Stimulated activated CD4-positive, alpha-beta T cell treated with anti-CD3 and anti-CD28 coated beads, Interleukin-1b, Interleukin-23, amount 100 ng/mL, for 1 hour (primary cell): ENCODE measurements around the gene CENATAC.
"Not testable (repeated sequence)": the region's sequence is repeated elsewhere in the genome, so short reads cannot be mapped to it uniquely, and the experiment has no call there.

Experiments
- DNase-seq, 2 donors: peaks; one replicate each; pipeline ENCODE4 v3.0.0-alpha.2; 2020; ENCODE audit warnings: low read depth in 2 of 2

CENATAC gene, protein sequence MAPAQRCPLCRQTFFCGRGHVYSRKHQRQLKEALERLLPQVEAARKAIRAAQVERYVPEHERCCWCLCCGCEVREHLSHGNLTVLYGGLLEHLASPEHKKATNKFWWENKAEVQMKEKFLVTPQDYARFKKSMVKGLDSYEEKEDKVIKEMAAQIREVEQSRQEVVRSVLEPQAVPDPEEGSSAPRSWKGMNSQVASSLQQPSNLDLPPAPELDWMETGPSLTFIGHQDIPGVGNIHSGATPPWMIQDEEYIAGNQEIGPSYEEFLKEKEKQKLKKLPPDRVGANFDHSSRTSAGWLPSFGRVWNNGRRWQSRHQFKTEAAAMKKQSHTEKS

DNA sequence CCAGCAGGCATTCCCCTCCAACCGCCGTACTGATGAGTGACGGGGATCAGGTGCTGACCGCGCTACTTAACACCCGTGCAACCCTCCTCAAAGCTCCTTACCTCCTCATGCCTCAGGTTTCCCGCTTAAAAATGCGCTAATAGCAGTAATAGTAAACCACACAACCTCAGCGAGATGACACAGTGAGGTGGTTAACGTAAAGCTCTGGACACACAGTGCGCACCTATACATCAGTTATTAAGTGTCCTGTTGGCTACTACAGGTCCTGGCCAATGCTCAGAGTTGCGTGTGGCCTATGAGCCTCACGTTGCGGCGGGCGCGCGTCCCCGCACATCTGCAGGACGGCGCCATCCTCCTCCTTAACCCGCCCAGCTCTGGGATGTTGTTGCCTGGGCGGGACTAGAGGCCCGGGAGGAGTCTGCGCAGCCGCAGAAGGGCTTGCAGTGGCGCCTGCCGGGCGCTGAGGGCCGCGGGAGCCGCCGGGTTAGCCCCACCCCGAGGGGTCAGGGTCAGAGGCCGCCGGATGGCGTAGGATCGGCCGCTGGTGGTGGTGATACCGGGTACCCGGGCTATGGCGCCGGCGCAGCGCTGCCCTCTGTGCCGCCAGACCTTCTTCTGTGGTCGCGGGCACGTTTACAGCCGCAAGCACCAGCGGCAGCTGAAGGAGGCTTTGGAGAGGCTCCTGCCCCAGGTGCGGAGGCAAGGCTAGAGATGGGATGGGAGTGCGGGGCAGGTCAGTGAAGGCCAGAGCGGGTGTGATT is at the start of gene CENATAC:
Gene CENATAC, plus strand, starts transcription at position 512 of the 761 bp plus-strand sequence. Its CDS starts 60 bp downstream, at position 572.
- peak; percentile 86 to 89 for DNase-seq

DNA sequence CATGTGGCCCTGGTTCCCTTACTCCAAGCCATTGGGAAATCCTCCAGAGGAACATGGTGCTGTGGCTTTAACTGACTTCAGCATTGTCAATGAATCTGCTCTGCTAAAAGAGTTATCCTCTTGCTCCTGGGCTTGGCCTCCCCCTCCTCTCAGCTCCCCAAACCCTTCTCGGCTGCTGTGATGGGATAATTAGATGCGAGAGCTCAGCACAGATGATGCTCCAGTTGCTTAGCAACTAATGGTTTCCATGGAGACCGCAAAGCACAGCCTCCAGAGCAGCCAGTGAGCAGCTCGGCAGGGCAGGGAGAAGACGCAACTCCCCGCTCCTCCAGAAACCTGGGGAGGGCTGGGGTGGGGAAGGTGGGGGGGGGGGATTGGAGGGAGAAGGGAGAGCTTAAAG is 44.7 kb upstream of the CENATAC start:
- no peak for DNase-seq

DNA sequence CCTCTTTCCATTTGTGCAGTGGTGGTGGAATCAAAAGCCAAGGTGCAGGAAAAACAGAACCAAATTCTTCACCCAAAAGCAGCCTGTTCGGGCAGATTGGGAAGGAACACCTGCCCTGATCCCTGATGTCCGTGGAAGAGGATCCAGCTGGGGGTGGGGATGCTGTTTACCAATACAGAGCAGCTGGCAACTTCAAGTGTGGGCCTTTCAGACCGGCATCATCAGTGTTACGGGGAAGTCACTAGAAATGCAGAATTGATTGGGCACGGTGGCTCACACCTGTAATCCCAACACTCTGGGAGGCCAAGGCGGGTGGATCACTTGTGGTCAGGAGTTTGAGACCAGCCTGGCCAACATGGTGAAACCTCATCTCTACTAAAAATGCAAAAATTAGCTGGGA is 44.0 kb upstream of the CENATAC start:
- DNase-seq: not testable (repeated sequence)

DNA sequence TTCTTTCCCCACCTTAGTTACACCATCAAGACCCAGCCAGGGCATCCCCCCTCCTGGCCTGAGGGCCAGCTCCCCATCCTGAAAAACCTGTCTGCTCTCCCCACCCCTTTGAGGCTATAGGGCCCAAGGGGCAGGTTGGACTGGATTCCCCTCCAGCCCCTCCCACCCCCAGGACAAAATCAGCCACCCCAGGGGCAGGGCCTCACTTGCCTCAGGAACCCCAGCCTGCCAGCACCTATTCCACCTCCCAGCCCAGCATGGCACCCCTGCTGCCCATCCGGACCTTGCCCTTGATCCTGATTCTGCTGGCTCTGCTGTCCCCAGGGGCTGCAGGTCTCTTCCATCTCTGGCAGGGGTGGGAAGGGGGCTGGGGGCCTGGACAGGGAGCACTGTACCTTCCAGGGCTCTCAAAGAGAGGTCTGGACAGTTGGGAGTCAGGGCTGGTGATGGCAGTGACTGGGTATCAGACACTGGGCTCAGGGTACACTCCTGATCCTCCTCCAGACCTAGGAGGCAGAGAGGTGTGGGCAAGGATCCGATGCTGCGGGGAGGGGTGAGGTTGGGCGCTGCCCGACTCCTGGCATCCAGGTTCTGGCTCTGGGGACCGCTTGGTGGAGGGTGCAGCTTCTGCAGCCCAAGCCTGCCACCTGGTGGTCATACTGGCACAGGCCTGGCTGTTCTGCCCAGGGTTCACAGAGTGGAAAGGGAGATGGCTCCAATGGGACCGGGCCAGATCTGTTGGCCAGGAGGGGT is 41.7 kb upstream of the CENATAC start, which contains the start of gene UPK2:
Gene UPK2, plus strand, starts transcription at position 205 of the 753 bp plus-strand sequence. Its CDS starts 53 bp downstream, at position 258.
- peak; percentile 78 to 86 for DNase-seq

DNA sequence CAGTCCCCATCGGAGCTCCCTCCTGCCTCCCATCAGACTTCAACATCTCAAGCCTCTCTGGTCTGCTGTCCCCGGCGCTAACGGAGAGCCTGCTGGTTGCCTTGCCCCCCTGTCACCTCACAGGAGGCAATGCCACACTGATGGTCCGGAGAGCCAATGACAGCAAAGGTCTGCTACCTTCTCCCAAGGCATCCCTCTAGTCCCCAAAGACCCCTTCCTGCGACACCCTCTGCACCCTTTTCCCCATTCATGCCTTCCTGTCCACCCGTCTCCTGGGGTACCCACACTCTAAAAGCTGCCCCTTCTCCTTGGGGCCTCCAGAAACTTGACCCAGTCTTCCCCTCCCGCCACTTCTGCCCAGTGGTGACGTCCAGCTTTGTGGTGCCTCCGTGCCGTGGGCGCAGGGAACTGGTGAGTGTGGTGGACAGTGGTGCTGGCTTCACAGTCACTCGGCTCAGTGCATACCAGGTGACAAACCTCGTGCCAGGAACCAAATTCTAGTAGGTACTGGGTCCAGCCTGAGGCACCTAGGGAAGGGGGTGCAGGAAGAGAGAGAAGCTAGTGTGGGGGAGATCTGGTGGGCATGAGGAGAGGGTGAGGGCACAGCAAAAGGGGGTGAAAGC is 41.0 kb upstream of the CENATAC start:
- DNase-seq: no peak

DNA sequence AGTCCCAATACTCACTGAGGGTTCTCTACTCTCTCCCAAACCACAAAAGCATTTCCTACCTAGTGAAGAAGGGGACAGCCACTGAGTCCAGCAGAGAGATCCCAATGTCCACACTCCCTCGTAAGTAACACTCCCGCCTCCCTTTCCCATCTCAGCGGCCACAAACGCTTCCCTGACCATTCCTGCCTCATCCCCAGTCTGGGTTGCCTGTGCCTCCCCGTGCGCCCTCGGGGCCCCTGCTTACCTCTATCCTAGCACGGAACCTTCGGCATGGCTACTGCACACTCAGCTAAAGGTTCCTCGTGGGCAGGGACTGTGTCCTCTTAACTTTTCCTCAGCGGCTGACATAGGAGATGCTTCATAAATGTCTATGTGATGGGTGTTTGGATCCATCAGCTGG is 40.4 kb upstream of the CENATAC start:
- no peak for DNase-seq

DNA sequence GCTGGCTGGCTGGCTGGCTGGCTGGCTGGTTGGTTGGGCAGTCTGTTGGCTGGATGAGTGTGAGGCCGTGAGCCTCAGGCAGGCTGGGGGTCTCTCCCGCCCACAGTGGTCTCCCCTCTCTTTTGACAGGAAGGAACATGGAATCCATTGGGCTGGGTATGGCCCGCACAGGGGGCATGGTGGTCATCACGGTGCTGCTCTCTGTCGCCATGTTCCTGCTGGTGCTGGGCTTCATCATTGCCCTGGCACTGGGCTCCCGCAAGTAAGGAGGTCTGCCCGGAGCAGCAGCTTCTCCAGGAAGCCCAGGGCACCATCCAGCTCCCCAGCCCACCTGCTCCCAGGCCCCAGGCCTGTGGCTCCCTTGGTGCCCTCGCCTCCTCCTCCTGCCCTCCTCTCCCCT is 40.0 kb upstream of the CENATAC start:
- no peak for DNase-seq

DNA sequence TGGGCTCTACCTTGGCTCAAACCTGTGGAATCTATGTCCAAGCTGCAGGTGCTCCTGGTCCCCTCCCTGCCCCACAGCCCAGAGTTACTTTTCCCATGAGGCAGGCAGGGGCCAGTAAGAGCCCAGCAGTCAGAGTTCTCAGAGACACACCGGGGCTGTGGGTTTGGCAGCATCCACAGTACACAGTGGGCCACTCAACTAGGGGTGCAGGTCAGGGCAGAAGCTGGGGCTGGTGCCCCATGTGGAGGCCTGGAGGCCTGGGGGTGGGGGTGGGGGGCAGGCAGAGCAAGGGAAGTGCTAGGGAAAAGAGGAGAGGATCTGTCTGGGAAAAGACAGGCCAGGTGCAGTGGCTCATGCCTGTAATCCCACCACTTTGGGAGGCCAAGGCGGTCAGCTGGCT is 39.4 kb upstream of the CENATAC start:
- DNase-seq: no peak

DNA sequence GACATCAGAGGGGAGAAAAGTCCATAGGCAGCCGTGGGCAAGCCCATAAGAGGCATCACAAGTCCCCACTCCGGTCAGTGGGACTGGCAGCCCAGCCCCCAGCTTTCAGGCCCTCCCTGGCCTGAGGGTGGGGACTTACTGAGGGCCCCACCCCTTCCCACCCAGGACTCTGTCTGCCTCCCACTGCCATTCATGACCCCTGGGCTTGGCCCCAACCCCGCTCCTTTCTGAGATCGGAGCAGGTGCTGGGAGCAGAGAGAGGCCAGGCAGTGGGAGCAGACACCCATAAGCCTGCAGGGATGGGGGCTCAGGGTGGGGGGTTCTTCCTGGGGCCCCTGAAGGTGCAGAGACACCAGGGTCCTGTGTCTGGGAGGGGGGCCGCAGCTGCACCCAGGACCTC is 36.7 kb upstream of the CENATAC start:
- no peak for DNase-seq

DNA sequence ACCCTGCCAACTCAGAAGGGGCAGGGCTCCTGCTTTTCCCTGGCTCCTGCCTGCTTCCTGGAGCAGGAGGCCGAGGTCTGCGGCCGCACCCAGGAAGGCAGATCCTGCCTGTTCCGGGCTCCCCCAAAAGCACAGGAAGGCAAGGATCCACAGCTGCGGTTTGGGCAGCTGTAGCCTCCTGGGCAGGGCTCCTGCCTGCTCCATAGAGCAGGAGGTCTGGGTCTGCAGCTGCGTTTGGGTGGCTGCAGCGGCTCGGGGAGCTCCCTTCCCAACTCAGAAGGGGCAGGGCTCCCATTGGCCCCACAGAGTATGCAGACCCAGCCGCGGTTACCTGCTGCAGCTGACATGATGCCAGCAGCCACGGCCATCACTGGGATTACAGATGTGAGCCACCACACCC is 36.3 kb upstream of the CENATAC start:
- DNase-seq: no peak

DNA sequence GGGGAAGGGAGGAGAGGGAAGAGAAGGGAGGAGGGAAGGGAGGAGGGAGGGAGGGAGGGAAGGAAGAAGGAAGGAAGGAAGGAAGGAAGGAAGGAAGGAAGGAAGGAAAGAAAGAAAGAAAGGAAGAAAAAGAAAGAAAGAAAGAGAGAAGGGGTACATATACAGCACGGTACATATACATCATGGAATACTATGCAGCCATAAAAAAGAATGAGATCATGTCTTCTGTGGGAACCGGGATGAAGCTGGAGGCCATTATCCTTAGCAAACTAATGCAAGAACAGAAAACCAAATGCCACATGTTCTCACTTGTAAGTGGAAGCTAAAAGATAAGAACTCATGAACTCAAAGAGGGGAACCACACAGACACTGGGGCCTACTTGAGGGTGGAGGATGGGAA is 28.4 kb upstream of the CENATAC start:
- DNase-seq: not testable (repeated sequence)

DNA sequence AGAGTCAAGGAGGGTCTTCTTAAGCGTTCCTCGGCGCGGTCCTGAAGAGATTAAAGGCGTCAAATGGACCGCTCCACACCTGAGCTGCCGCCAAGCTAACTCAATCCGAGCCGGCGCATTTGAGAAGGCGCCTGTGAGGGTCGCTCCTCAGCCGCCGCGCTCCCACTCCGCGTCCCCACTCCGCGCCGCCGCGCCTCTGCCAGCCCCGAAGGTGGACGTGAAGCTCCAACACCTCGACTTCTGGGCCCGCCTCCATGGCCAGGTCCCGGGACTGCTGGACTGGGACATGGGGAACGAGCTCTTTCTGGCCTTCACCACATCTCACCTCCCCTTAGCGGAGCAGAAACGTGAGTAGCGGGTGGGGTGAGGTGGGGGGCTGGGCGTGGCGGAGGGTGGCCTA is 26.3 kb upstream of the CENATAC start, which contains the start of gene FOXR1:
Gene FOXR1, plus strand, starts transcription at position 116 of the 400 bp plus-strand sequence. Its CDS starts 171 bp downstream, at position 287.
- no peak for DNase-seq

DNA sequence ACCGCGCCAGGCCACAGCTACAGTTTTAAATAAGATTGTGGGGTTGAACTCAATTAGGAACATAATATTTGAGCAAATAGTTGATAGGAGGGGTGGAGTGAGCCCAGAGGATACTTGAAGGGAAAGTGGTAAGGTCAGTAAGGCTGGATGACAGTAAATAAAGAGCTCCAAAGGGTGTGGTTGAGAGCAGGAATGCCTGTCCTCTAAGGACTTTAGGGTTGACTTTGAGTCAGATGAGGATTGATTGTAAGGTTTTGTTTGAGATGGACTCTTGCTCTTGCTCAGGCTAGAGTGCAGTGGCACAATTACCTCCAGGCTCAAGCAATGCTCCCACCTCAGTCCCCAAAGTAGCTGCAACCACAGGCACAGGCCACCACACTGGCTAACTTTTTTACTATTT is 24.0 kb upstream of the CENATAC start:
- DNase-seq: no peak

DNA sequence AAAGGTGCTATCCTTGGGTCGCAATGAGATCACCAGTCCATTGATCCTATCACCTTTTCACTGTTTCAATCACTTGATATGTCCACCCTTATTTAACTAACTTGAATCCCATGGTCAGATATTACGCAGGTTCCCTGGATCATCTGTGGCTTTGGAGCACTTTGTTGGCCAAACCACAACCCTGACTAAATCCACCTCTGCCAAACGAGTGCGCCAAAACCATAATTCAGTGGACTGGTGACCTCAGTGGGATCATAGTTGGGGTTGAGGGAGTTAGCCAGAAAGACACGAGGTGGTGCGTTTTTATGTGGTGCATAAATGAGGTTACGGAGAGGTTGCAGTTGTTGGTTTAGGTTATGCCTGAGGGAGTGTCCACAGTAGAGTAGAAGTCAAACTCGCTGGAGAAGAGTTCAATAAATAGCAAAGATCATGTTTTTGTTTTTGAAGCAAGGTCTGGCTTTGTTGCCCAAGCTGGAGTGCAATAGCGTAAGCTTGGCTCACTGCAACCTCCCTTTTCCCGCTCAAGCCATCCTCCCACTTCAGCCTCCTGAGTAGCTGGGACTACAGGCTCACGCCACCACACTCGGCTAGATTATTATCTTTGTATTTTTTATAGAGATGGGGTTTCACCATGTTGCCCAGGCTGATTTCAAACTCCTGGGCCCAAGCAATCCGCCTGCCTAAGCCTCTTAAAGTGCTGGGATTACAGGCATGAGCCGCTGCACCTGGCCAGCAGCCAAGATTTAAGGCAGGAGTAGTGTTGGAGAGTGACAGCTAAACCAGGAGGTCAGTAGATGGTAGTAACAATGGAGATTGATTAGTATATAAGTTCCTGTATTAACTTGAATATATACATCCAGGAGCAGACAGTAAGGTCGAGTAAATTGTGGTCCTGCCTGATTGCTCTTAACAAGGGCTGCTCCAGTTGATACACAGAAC is 21.9 kb upstream of the CENATAC start:
- no peak for DNase-seq

DNA sequence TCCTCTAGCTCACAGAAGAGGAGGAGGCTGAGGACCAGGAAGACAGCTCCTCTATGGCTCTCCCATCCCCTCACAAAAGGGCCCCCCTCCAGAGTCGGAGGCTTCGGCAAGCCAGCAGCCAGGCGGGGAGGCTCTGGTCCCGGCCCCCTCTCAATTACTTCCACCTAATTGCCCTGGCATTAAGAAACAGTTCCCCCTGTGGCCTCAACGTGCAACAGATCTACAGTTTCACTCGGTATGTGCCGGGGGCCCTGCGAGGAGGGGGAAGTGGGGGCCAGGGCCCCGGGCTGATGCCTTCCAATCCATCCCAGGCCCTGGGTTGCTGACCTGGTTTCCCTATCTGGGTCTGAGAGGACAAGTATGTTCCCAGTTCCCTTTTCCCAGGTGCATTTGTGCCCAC is 18.5 kb upstream of the CENATAC start:
- no peak for DNase-seq

DNA sequence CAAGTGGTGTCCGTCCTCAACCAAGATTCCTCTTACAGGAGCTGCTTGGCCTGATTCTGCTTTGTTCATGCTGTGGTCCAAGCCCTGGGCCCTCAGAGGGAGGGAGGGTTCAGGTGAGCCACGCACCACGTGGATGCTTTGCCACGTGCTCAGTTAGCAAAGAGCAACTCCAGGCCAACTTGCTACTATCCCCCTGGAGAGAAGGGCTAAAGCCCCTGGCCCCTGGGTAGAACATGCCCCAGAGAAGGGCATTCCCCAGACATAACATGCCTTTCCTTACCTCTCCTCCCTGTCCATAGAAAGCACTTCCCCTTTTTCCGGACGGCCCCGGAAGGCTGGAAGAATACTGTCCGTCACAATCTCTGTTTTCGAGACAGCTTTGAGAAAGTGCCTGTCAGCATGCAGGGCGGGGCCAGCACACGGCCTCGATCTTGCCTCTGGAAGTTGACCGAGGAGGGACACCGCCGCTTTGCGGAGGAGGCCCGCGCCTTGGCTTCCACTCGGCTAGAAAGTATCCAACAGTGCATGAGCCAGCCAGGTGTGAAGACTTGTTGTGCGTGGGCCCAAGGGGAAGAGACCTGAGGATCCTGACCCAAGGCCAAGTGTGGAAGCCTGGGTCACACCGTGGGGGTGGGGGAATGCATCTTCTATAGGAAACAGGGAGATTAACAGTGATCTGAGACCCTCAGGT is 17.6 kb upstream of the CENATAC start:
- no peak for DNase-seq

DNA sequence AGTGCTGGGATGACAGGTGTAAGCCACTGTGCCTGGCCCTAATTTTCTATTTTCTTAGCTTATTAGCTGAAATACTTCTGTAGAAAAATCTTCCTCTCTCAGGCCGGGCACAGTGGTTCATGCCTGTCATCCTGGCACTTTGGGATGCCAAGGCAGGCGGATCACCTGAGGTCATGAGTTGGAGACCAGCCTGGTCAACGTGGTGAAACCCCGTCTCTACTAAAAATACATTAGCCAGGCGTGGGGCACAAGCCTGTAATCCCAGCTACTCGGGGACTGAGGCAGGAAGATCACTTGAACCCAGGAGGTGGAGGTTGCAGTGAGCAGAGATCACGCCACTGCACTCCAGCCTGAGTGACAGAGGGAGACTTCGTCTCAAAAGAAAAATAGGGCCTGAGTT is 13.6 kb upstream of the CENATAC start:
- not testable (repeated sequence) for DNase-seq

DNA sequence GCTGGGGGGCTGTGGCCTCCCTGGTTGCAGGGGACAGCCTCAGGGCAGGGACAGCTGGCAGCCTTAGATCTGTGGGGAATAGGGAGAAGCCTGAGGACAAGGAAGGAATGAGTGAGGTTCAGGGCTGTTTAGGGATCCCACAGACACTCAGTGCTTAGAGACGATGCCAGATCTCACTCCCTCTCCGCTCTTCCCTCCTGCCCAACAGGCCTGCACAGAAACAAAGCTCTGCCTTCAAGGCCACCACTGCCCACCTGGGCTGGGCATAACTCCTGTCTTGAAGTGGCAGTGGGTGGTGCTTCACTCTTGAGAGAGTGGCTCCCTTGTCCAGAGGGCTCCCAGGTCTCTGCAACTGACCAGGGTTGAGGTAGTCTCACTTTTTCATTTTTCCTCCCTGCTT is 13.1 kb upstream of the CENATAC start:
- DNase-seq: no peak

DNA sequence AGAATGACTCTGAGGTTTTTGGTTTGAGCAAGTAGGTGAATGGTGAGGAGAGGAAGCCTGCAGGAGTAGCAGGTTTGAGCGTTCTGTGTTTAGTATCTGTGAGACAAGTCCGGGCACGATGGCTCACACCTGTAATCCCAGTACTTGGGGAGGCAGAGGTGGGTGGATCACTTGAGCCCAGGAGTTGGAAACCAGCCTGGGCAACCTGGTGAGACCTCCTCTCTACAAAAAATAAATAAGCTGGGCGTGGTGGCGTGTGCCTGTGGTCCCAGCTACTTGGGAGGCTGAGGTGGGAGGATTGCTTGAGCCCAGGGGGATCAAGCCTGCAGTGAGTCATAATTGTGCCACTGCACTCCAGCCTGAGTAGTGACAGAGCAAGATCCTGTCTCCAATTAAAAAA is 9.7 kb upstream of the CENATAC start:
- DNase-seq: no peak

DNA sequence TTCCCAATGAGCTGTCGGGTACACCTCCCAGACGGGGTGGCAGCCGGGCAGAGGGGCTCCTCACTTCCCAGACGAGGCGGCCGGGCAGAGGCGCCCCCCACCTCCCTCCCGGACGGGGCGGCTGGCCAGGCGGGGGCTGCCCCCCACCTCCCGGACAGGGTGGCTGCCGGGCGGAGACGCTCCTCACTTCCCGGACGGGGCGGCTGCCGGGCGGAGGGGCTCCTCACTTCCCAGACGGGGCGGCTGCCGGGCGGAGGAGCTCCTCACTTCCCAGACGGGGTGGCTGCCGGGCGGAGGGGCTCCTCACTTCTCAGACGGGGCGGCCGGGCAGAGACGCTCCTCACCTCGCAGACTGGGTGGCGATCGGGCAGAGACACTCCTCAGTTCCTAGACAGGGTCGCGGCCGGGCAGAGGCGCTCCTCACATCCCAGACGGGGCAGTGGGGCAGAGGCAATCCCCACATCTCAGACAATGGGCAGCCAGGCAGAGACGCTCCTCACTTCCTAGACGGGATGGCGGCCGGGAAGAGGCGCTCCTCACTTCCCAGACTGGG is 6.4 kb upstream of the CENATAC start:
- DNase-seq: not testable (repeated sequence)
